Tibial artery (tissue), 4 donors: ENCODE results near the gene TTLL4.
A peak's percentile ranks its signal among the peaks of the same experiment; 100 is the strongest.

ENCODE experiments used
- DNase-seq, 2 donors: peaks; one replicate each; pipeline ENCODE4 v3.0.0-alpha.2; 2019
- H3K27ac ChIP-seq, 2 donors: fragments of 200-600 bp; sonication (generic) in 1 of 2; 1 replicate in 1 of 2; 2 replicates in 1 of 2; pipeline ENCODE4 v1.5.1; 2018 to 2019; ENCODE audit warnings: mild to moderate bottlenecking in 1 of 2
- H3K27me3 ChIP-seq, 2 donors: fragments of 200-600 bp; sonication (generic) in 1 of 2; one replicate each; pipeline versions ENCODE4 v1.5.1 to v1.6.0; 2016 to 2019
- H3K36me3 ChIP-seq, 3 donors: fragments of 200-600 bp; sonication (generic) in 2 of 3; one replicate each; pipeline ENCODE4 v1.5.1; 2016 to 2019; ENCODE audit warnings: mild to moderate bottlenecking in 2 of 3
- H3K4me1 ChIP-seq, 4 donors: fragments of 200-600 bp; sonication (generic) in 2 of 4; 1 replicate in 3 of 4; 2 replicates in 1 of 4; pipeline ENCODE4 v1.5.1; 2016 to 2019
- H3K4me3 ChIP-seq, 2 donors: fragments of 200-600 bp; sonication (generic) in 1 of 2; 1 replicate in 1 of 2; 2 replicates in 1 of 2; pipeline ENCODE4 v1.5.1; 2018 to 2019; ENCODE audit warnings: mild to moderate bottlenecking in 2 of 2
- H3K9me3 ChIP-seq, 3 donors: fragments of 200-600 bp; sonication (generic) in 1 of 3; one replicate each; pipeline ENCODE4 v1.5.1; 2016 to 2019
- CTCF ChIP-seq, 2 experiments: fragments of 200-600 bp in 1 of 2; fragments of 450-650 bp in 1 of 2; IDR thresholded peaks; one replicate each; pipeline ENCODE4 v1.5.1; 2017 to 2019; ENCODE audit warnings: antibody characterized with exemption in 2 of 2, mild to moderate bottlenecking in 1 of 2, moderate library complexity in 1 of 2
- intact Hi-C: fragments of 100-400 bp; cut with DNase I; formaldehyde crosslinking; loops from one replicate; pipeline ENCODE4 v1.15.0; 2023; ENCODE audit warnings: low total_unique reads

Gene TTLL4

GRCh38 chr2:218773881-218774280, 63.2 kb downstream of the TTLL4 start:
- TF ChIP-seq CTCF (IDR thresholded peaks at IDR 0.05): no peak
- DNase-seq: no peak
- no peaks in the 10 kb centered on the region for H3K4me1 ChIP-seq
- H3K4me3 ChIP-seq: no peak overlapping the region
- intact Hi-C loops: no loop called here
- no peak overlapping the region for H3K27ac ChIP-seq
- no peaks in the 10 kb centered on the region for H3K9me3 ChIP-seq
- H3K27me3 ChIP-seq: no peaks in the 10 kb centered on the region
- H3K36me3 ChIP-seq: no peaks in the 10 kb centered on the region

GRCh38 chr2:218776488-218776887, 65.9 kb downstream of the TTLL4 start:
- no peaks in the 10 kb centered on the region for H3K36me3 ChIP-seq
- TF ChIP-seq CTCF (IDR thresholded peaks at IDR 0.05): no peak
- H3K4me3 ChIP-seq: no peak overlapping the region
- H3K4me1 ChIP-seq: peaks cover 0 to 8% (median 4%) of the 10 kb centered on the region in 4 donors
- intact Hi-C loops: no loop called here
- H3K9me3 ChIP-seq: no peaks in the 10 kb centered on the region
- DNase-seq: no peak
- no peak overlapping the region for H3K27ac ChIP-seq
- no peaks in the 10 kb centered on the region for H3K27me3 ChIP-seq

- DNase-seq: no peak
- no peak for TF ChIP-seq CTCF (IDR thresholded peaks at IDR 0.05)
- Histone ChIP-seq H3K27ac (no peak overlapping the region), H3K4me1 (peaks cover 0 to 9% (median 4%) of the 10 kb centered on the region in 4 donors), H3K36me3 (no peaks in the 10 kb centered on the region), H3K27me3 (no peaks in the 10 kb centered on the region), H3K4me3 (no peak overlapping the region), H3K9me3 (no peaks in the 10 kb centered on the region)
- intact Hi-C loops: no loop called here
Observed at GRCh38 chr2:218777276-218777990, 66.8 kb downstream of the TTLL4 start.

- Histone ChIP-seq H3K4me1 (peaks cover 0 to 26% (median 9%) of the 10 kb centered on the region in 4 donors), H3K27me3 (no peaks in the 10 kb centered on the region), H3K9me3 (no peaks in the 10 kb centered on the region), H3K4me3 (no peak overlapping the region), H3K27ac (no peak overlapping the region), H3K36me3 (no peaks in the 10 kb centered on the region)
- intact Hi-C loops: no loop called here
- no peak for DNase-seq
- no peak for TF ChIP-seq CTCF (IDR thresholded peaks at IDR 0.05)
Observed at GRCh38 chr2:218780046-218780445, 69.4 kb downstream of the TTLL4 start.

GRCh38 chr2:218780851-218781690, 70.4 kb downstream of the TTLL4 start:
- no peaks in the 10 kb centered on the region for H3K27me3 ChIP-seq
- intact Hi-C loops: no loop called here
- H3K9me3 ChIP-seq: no peaks in the 10 kb centered on the region
- peak overlapping the region; percentile 68 to 76 for H3K27ac ChIP-seq
- H3K4me3 ChIP-seq: peak overlapping the region; percentile 65 to 67
- no peaks in the 10 kb centered on the region for H3K36me3 ChIP-seq
- no peak for TF ChIP-seq CTCF (IDR thresholded peaks at IDR 0.05)
- DNase-seq: no peak
- H3K4me1 ChIP-seq: peaks cover 0 to 26% (median 11%) of the 10 kb centered on the region in 4 donors
